GM12878 (cell line): ENCODE results near the gene EHBP1. TPM values are rescaled to one million over a fixed set of nuclear protein-coding genes. Genes with fewer than 3 reads are reported as not detected.

Experiments used
- ATAC-seq: fragments of 200-7000 bp; cut with Tn5 transposase; 3 replicates; pipeline ENCODE4 v1.9.1; 2020; ENCODE audit warnings: mild to moderate bottlenecking, moderate library complexity
- BruUV-seq: library from RNA; stranded (reverse); fragments of 400-500 nt; replicated peaks from 2 replicates; lab custom pipeline; 2021; lab: Mats Ljungman, UMichigan
- CTCF ChIA-PET: fragments of 300-600 bp; sonication (Branson Sonifier 250); formaldehyde crosslinking; extraction: SDS; loops from one replicate; lab custom pipeline; 2021; ENCODE audit warnings: inconsistent platforms; lab: Yijun Ruan, JAX
- POLR2A ChIA-PET: fragments of 350-600 bp; formaldehyde crosslinking; extraction: SDS; loops from one replicate; lab custom pipeline; 2021; ENCODE audit warnings: inconsistent platforms; lab: Charles Lee
- RAD21 ChIA-PET: fragments of 300-600 bp; sonication (Branson Sonifier 250); formaldehyde crosslinking; loops from one replicate; lab custom pipeline; 2023; ENCODE audit warnings: antibody characterized with exemption; ENCODE audit not compliant: unreplicated experiment; lab: Charles Lee
- SMC1A ChIA-PET: fragments of 300-600 bp; sonication (Branson Sonifier 250); formaldehyde crosslinking; loops from one replicate; lab custom pipeline; 2023; ENCODE audit not compliant: unreplicated experiment, uncharacterized antibody; lab: Charles Lee
- DNase-seq: peaks from one replicate; pipeline ENCODE4 v3.0.0-alpha.2; 2011; ENCODE audit warnings: low read depth, low spot score
- FAIRE-seq: peaks from 3 replicates; lab custom pipeline; 2011; peaks lifted over from hg19 to GRCh38; lab: Jason Lieb, UNC
- H2AFZ ChIP-seq: 2 replicates; pipeline ENCODE4 v1.6.0; 2011; ENCODE audit warnings: low read depth, low read length, control low read depth; ENCODE audit not compliant: control insufficient read depth
- H3K27ac ChIP-seq: 2 replicates; pipeline ENCODE4 v1.5.1; 2011; ENCODE audit warnings: control low read depth; ENCODE audit not compliant: control insufficient read depth, insufficient read depth
- H3K27me3 ChIP-seq, 2 experiments: replicated peaks in 1 of 2; 2 replicates each; pipeline versions ENCODE4 v1.6.0 to v1.6.1; 2011; ENCODE audit warnings: low read length in 1 of 2; ENCODE audit not compliant: control insufficient read depth in 2 of 2, insufficient read depth in 2 of 2
- H3K36me3 ChIP-seq, 2 experiments: 2 replicates each; pipeline ENCODE4 v1.5.1; 2011; ENCODE audit warnings: low read length in 1 of 2; ENCODE audit not compliant: control insufficient read depth in 2 of 2, insufficient read depth in 2 of 2
- H3K4me1 ChIP-seq: 2 replicates; pipeline ENCODE4 v1.6.1; 2011; ENCODE audit warnings: mild to moderate bottlenecking, low read length, moderate library complexity, mixed read lengths; ENCODE audit not compliant: control insufficient read depth, insufficient read depth
- H3K4me2 ChIP-seq: 2 replicates; pipeline ENCODE4 v1.6.0; 2011; ENCODE audit warnings: control low read depth; ENCODE audit not compliant: control insufficient read depth, insufficient read depth
- H3K4me3 ChIP-seq: fragments of 200-600 bp; sonication (generic); 2 replicates; pipeline ENCODE4 v1.5.1; 2016
- H3K79me2 ChIP-seq: 2 replicates; pipeline ENCODE4 v1.6.0; 2011; ENCODE audit warnings: low read length; ENCODE audit not compliant: control insufficient read depth, insufficient read depth
- H3K9ac ChIP-seq: 2 replicates; pipeline ENCODE4 v1.8.0; 2011; ENCODE audit warnings: low read length, control low read depth, mixed read lengths; ENCODE audit not compliant: control insufficient read depth, insufficient read depth
- H3K9me3 ChIP-seq: replicated peaks from 3 replicates; pipeline ENCODE4 v1.5.1; 2011; ENCODE audit warnings: mild to moderate bottlenecking, low read length; ENCODE audit not compliant: control insufficient read depth, insufficient read depth
- H4K20me1 ChIP-seq: 2 replicates; pipeline ENCODE4 v1.6.0; 2011; ENCODE audit not compliant: control insufficient read depth, insufficient read depth
- CHD1 ChIP-seq: IDR thresholded peaks from 2 replicates; pipeline ENCODE4 v1.6.1; 2012; ENCODE audit warnings: low read depth, low read length, improper control_type of control experiment
- EED ChIP-seq: sonication (generic); IDR thresholded peaks from 2 replicates; pipeline ENCODE4 v1.6.1; 2016; ENCODE audit warnings: antibody characterized with exemption, low read depth
- EGR1 ChIP-seq, 2 experiments: IDR thresholded peaks; 1 replicate in 1 of 2; 2 replicates in 1 of 2; pipeline ENCODE4 v1.6.1; 2011 to 2012; ENCODE audit warnings: low read depth in 2 of 2, low read length in 2 of 2, borderline replicate concordance in 1 of 2, mild to moderate bottlenecking in 1 of 2, moderate library complexity in 1 of 2
- ESRRA ChIP-seq: IDR thresholded peaks from 2 replicates; pipeline ENCODE4 v1.6.1; 2012; ENCODE audit warnings: mild to moderate bottlenecking, low read length, improper control_type of control experiment
- MTA3 ChIP-seq: IDR thresholded peaks from 2 replicates; pipeline ENCODE4 v1.6.1; 2012; ENCODE audit warnings: low read length, inconsistent platforms, borderline replicate concordance
- RB1 ChIP-seq: fragments of 450-650 bp; formaldehyde crosslinking; IDR thresholded peaks from 2 replicates; pipeline ENCODE4 v1.6.1; 2017; ENCODE audit warnings: mild to moderate bottlenecking, borderline replicate concordance
- SMAD1 ChIP-seq: fragments of 450-650 bp; IDR thresholded peaks from 2 replicates; pipeline ENCODE4 v1.6.1; 2018; ENCODE audit warnings: mild to moderate bottlenecking, low read depth; ENCODE audit not compliant: partially characterized antibody
- SREBF2 ChIP-seq: IDR thresholded peaks from 2 replicates; pipeline ENCODE4 v1.6.1; 2012; ENCODE audit warnings: mild to moderate bottlenecking, low read length
- ZNF622 ChIP-seq: fragments of 450-650 bp; IDR thresholded peaks from 2 replicates; pipeline ENCODE4 v1.6.1; 2017; ENCODE audit warnings: mild to moderate bottlenecking, inconsistent platforms
- WGBS: methylation state at CpG from one replicate; pipeline ENCODE4 v1.1.6; 2016; ENCODE audit warnings: low lambda C conversion rate; ENCODE audit not compliant: insufficient replicate concordance, insufficient coverage; ENCODE audit errors: missing lambda C conversion rate; 5-methylcytosine and 5-hydroxymethylcytosine counted together
- in situ Hi-C: fragments of 300-500 bp; cut with MboI; formaldehyde crosslinking; loops from 9 replicates; pipeline ENCODE4 v1.14.3; 2018; ENCODE audit warnings: mixed read lengths
- intact Hi-C: fragments of 100-400 bp; cut with micrococcal nuclease; formaldehyde crosslinking; loops from one replicate; pipeline ENCODE4 v1.14.2; 2022; ENCODE audit not compliant: unreplicated experiment
- polyA plus RNA-seq, 11 experiments: library from polyadenylated mRNA; depleted of rRNA in 4 of 11; unstranded in 6 of 11; stranded (reverse) in 5 of 11; fragments of >200 nt; fragmentation: Nextera tagmentation in 4 of 11; fragmentation: Illumina TruSeq in 1 of 11; extraction: Ambion mirVana in 4 of 11; extraction: Trizol in 1 of 11; gene quantifications; 1 replicate in 1 of 11; 2 replicates in 10 of 11; pipeline versions ENCODE4 v1.2.1 to v1.2.3, GENCODE V29; 2011 to 2016; ENCODE audit warnings: inconsistent platforms in 2 of 11, missing spikeins in 2 of 11, low read depth in 1 of 11
- total RNA-seq, 4 experiments: library from RNA; depleted of rRNA in 3 of 4; stranded (reverse); fragments of >200 nt in 3 of 4; fragmentation: Illumina TruSeq in 1 of 4; extraction: Trizol in 1 of 4; gene quantifications; 2 replicates each; pipeline versions ENCODE4 v1.2.1 to v1.2.3, GENCODE V29; 2013 to 2021
- TF ChIP-seq, protein P1 (sequence below): IDR thresholded peaks from 2 replicates; pipeline ENCODE4 v1.6.1; 2011; ENCODE audit warnings: borderline replicate concordance, low read depth, mild to moderate bottlenecking, moderate library complexity, low read length; ENCODE audit not compliant: insufficient read depth, poor library complexity, severe bottlenecking

Gene EHBP1
- total and polyA plus RNA-seq, 10 of the 15 experiments (the other 5 are each of a cell fraction or from before 2014, with no cell fraction given), result 5.7 to 26.1 (median 13.6) TPM

- Histone ChIP-seq H3K36me3 (no peaks in the 10 kb centered on the region), H3K79me2 (no peaks in the 10 kb centered on the region), H3K27me3 (no peaks in the 10 kb centered on the region), H3K4me2 (no peak overlapping the region), H4K20me1 (no peaks in the 10 kb centered on the region), H3K9ac (no peak overlapping the region), H3K9me3 (no peaks in the 10 kb centered on the region), H2AFZ (no peak overlapping the region), H3K4me1 (no peaks in the 10 kb centered on the region), H3K4me3 (no peak overlapping the region), H3K27ac (no peak overlapping the region)
- TF ChIP-seq EGR1 (IDR thresholded peaks at IDR 0.05; ENCODE audit: borderline replicate concordance in 1 of 2, low read depth in 2 of 2, low read length in 2 of 2) (no peak), ZNF622 (no peak), ESRRA (no peak), MTA3 (no peak), EED (no peak)
- WGBS, result 98% methylated on average over 3 of the region's 3 CpGs
- in situ Hi-C loops (no loop called here), intact Hi-C loops (no loop called here)
- ChIA-PET RAD21 (no interaction called here), SMC1A (no interaction called here), CTCF (no interaction called here), POLR2A (interaction anchor here (0.7 kb wide), 1 partner anchor 39 kb away, joined by 3 read pairs; no protein-coding TSS in a partner anchor)
- FAIRE-seq, result no peak
- no TSS peak for BruUV-seq
- no peak for DNase-seq
- no peak for ATAC-seq
These were observed 226.0 kb downstream of the EHBP1 start for GRCh38 chr2:62931536-62931935.

DNA sequence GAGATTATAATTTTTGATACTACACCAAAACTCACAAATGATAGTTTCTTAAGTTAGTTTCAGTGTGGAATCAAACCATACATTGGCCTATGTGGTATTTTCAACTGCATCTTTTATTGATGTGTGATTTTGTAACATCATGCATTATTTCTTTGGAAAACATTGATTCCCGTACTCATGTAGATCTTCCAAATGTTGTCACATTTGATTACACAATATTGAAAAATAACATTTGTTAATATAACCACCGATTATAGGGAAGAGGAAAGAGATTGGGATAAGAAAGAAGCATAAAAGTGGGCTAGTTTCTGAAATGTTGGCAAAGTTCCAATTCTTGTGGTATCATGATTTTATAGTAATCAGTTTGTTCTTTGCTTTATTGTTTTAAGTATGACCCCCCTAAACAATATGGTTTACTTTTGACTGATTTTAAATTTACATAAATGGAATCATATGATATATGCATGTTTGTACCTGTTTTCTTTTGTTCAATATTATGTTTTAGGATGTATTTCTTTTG, 227.9 kb downstream of the EHBP1 start:
- ChIA-PET RAD21 (no interaction called here), POLR2A (no interaction called here), CTCF (no interaction called here), SMC1A (no interaction called here)
- no peaks in the 10 kb centered on the region for H3K27me3 ChIP-seq
- H3K27ac ChIP-seq, result no peak overlapping the region
- no peaks in the 10 kb centered on the region for H3K79me2 ChIP-seq
- ATAC-seq (no peak), DNase-seq (no peak), FAIRE-seq (no peak)
- H4K20me1 ChIP-seq, result no peaks in the 10 kb centered on the region
- no peak overlapping the region for H3K4me2 ChIP-seq
- H3K9ac ChIP-seq, result no peak overlapping the region
- TF ChIP-seq CHD1 (no peak), SREBF2 (no peak), RB1 (no peak), SMAD1 (no peak)
- TF ChIP-seq, protein P1, sequence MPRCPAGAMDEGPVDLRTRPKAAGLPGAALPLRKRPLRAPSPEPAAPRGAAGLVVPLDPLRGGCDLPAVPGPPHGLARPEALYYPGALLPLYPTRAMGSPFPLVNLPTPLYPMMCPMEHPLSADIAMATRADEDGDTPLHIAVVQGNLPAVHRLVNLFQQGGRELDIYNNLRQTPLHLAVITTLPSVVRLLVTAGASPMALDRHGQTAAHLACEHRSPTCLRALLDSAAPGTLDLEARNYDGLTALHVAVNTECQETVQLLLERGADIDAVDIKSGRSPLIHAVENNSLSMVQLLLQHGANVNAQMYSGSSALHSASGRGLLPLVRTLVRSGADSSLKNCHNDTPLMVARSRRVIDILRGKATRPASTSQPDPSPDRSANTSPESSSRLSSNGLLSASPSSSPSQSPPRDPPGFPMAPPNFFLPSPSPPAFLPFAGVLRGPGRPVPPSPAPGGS, result no peak
- intact Hi-C loops (no loop called here), in situ Hi-C loops (no loop called here)
- no peaks in the 10 kb centered on the region for H3K4me1 ChIP-seq
- H3K9me3 ChIP-seq, result no peaks in the 10 kb centered on the region
- H3K36me3 ChIP-seq, result no peaks in the 10 kb centered on the region
- H2AFZ ChIP-seq, result no peak overlapping the region
- no peak overlapping the region for H3K4me3 ChIP-seq
- WGBS, result 100% methylated on average over 2 of the region's 2 CpGs
- no TSS peak for BruUV-seq
